CD14-positive monocyte (primary cell): ENCODE measurements around the gene HS6ST3. TPM values are rescaled to one million over a fixed set of nuclear protein-coding genes. Genes with fewer than 3 reads are reported as not detected.

Experiments used
- DNase-seq, 3 donors: peaks; one replicate each; pipeline ENCODE4 v3.0.0-alpha.2; 2011 to 2022
- H2AFZ ChIP-seq: 2 replicates; pipeline ENCODE4 v1.6.0; 2012; ENCODE audit warnings: mild to moderate bottlenecking, low read depth, low read length, inconsistent platforms; ENCODE audit not compliant: insufficient read depth, poor library complexity, severe bottlenecking
- H3K27ac ChIP-seq, 2 donors: 1 replicate in 1 of 2; 2 replicates in 1 of 2; pipeline ENCODE4 v1.5.1; 2012 to 2013; ENCODE audit warnings: low read length in 2 of 2, control low read depth in 1 of 2, inconsistent platforms in 1 of 2, low read depth in 1 of 2, mild to moderate bottlenecking in 1 of 2
- H3K27me3 ChIP-seq, 2 donors: one replicate each; pipeline versions ENCODE4 v1.6.0 to v1.6.1; 2011 to 2013; ENCODE audit warnings: low read length in 2 of 2; ENCODE audit not compliant: control insufficient read depth in 2 of 2, insufficient read depth in 2 of 2
- H3K36me3 ChIP-seq, 2 donors: replicated peaks in 1 of 2; 1 replicate in 1 of 2; 2 replicates in 1 of 2; pipeline versions ENCODE4 v1.5.1 to v1.6.1; 2012 to 2013; ENCODE audit warnings: low read length in 2 of 2, control low read depth in 1 of 2, inconsistent platforms in 1 of 2, mild to moderate bottlenecking in 1 of 2; ENCODE audit not compliant: insufficient read depth in 2 of 2, control insufficient read depth in 1 of 2
- H3K4me1 ChIP-seq, 2 donors: 1 replicate in 1 of 2; 2 replicates in 1 of 2; pipeline versions ENCODE4 v1.5.1 to v1.6.1; 2012 to 2013; ENCODE audit warnings: low read length in 2 of 2, control low read depth in 1 of 2, inconsistent platforms in 1 of 2, mild to moderate bottlenecking in 1 of 2, moderate library complexity in 1 of 2; ENCODE audit not compliant: insufficient read depth in 2 of 2, control insufficient read depth in 1 of 2
- H3K4me2 ChIP-seq: replicated peaks from 2 replicates; pipeline ENCODE3; 2012; ENCODE audit warnings: low read length, moderate library complexity, mild to moderate bottlenecking; ENCODE audit not compliant: poor library complexity, severe bottlenecking; ENCODE audit errors: extremely low read depth
- H3K4me3 ChIP-seq, 3 experiments: fragments of 200-600 bp in 1 of 3; sonication (generic) in 1 of 3; replicated peaks in 1 of 3; 1 replicate in 2 of 3; 2 replicates in 1 of 3; pipeline ENCODE4 v1.5.1; 2011 to 2013; ENCODE audit warnings: low read length in 3 of 3, mild to moderate bottlenecking in 3 of 3, control low read depth in 2 of 3, low read depth in 2 of 3, inconsistent platforms in 1 of 3, moderate library complexity in 1 of 3
- H3K79me2 ChIP-seq: 2 replicates; pipeline ENCODE4 v1.6.0; 2012; ENCODE audit warnings: mild to moderate bottlenecking, control low read depth, inconsistent platforms, low read length, moderate library complexity; ENCODE audit not compliant: insufficient read depth
- H3K9ac ChIP-seq: 2 replicates; pipeline ENCODE4 v1.6.0; 2017; ENCODE audit warnings: low read length, mild to moderate bottlenecking; ENCODE audit not compliant: insufficient read depth, poor library complexity, severe bottlenecking
- H3K9me3 ChIP-seq, 2 donors: replicated peaks in 1 of 2; 1 replicate in 1 of 2; 2 replicates in 1 of 2; pipeline versions ENCODE4 v1.5.1 to v1.6.1; 2012 to 2013; ENCODE audit warnings: low read length in 2 of 2, control low read depth in 1 of 2; ENCODE audit not compliant: control insufficient read depth in 1 of 2, insufficient read depth in 1 of 2
- H4K20me1 ChIP-seq: 2 replicates; pipeline ENCODE4 v1.6.0; 2012; ENCODE audit warnings: mild to moderate bottlenecking, low read length, control low read depth, moderate library complexity; ENCODE audit not compliant: insufficient read depth
- H3K27ac Mint-ChIP-seq, 7 donors: one replicate each; pipeline ENCODE4 v1.8.0; 2020; ENCODE audit warnings: mild to moderate bottlenecking in 7 of 7, mixed read lengths in 7 of 7, moderate library complexity in 6 of 7, inconsistent platforms in 2 of 7
- H3K27me3 Mint-ChIP-seq, 3 donors: one replicate each; pipeline ENCODE4 v1.8.0; 2021 to 2022; ENCODE audit warnings: low read depth in 3 of 3, mild to moderate bottlenecking in 3 of 3, mixed read lengths in 3 of 3, moderate library complexity in 3 of 3, inconsistent platforms in 1 of 3
- H3K36me3 Mint-ChIP-seq, 2 donors: one replicate each; pipeline ENCODE4 v1.8.0; 2020; ENCODE audit warnings: mixed read lengths in 2 of 2, inconsistent platforms in 1 of 2, mild to moderate bottlenecking in 1 of 2
- H3K4me1 Mint-ChIP-seq: one replicate; pipeline ENCODE4 v1.8.0; 2020; ENCODE audit warnings: mild to moderate bottlenecking, mixed read lengths
- H3K4me3 Mint-ChIP-seq, 2 donors: one replicate each; pipeline ENCODE4 v1.8.0; 2020; ENCODE audit warnings: mild to moderate bottlenecking in 2 of 2, mixed read lengths in 2 of 2, moderate library complexity in 1 of 2
- H3K9me3 Mint-ChIP-seq, 7 donors: one replicate each; pipeline ENCODE4 v1.8.0; 2020 to 2022; ENCODE audit warnings: mixed read lengths in 7 of 7, mild to moderate bottlenecking in 6 of 7, moderate library complexity in 6 of 7, inconsistent platforms in 2 of 7
- CTCF ChIP-seq: fragments of 200-600 bp; IDR thresholded peaks from one replicate; pipeline ENCODE4 v1.8.0; 2022; ENCODE audit warnings: antibody characterized with exemption, mild to moderate bottlenecking
- WGBS: methylation state at CpG from one replicate; pipeline ENCODE4 v1.1.5; 2013; ENCODE audit warnings: missing lambda C conversion rate; ENCODE audit not compliant: insufficient coverage; 5-methylcytosine and 5-hydroxymethylcytosine counted together
- intact Hi-C, 2 donors: fragments of 100-400 bp; cut with micrococcal nuclease; formaldehyde crosslinking; loops; one replicate each; pipeline versions ENCODE4 v1.15.0 to v1.15.1; 2023
- polyA plus RNA-seq, 3 donors: library from polyadenylated mRNA; depleted of rRNA in 1 of 3; unstranded in 2 of 3; stranded (reverse) in 1 of 3; fragments of 300-500 nt in 2 of 3; fragments of >200 nt in 1 of 3; fragmentation: Illumina TruSeq in 2 of 3; gene quantifications; 1 replicate in 2 of 3; 2 replicates in 1 of 3; pipeline ENCODE4 v1.2.3, GENCODE V29; 2012 to 2021

HS6ST3 gene
- polyA plus RNA-seq, 3 donors = not detected

DNA sequence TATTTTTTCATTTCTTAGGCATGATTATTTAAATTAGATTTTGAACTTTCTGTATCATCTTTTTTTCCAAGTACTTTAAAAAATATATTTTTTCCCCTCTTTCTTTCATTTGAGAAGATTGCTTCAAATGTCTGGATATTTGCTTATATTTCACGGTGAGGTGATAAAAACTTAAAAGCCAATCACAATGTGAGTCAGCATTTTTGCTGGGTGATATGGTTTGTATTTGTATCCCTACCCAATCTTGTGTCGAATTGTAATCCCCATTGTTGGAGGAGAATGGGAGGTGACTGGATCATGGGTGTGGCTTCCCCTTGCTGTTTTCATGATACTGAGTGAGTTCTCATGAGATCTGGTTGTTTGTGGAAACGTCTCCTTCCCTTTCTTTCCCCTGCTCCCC, 583.9 kb downstream of the HS6ST3 start:
- Histone ChIP-seq H3K4me2 (no peak overlapping the region), H2AFZ (no peak overlapping the region), H3K4me3 (no peak overlapping the region), H3K36me3 (no peaks in the 10 kb centered on the region), H3K27ac (no peak overlapping the region), H4K20me1 (no peaks in the 10 kb centered on the region), H3K79me2 (no peaks in the 10 kb centered on the region), H3K9me3 (peaks cover 9 to 14% of the 10 kb centered on the region in 2 donors), H3K9ac (no peak overlapping the region), H3K27me3 (no peaks in the 10 kb centered on the region), H3K4me1 (no peaks in the 10 kb centered on the region)
- TF ChIP-seq CTCF = no peak
- DNase-seq = no peak
- Mint-ChIP-seq H3K27me3 (peaks cover 0 to 2% (median 0%) of the 10 kb centered on the region in 3 donors), H3K9me3 (peaks cover 0 to 13% (median 8%) of the 10 kb centered on the region in 7 donors), H3K4me3 (no peak overlapping the region), H3K4me1 (no peaks in the 10 kb centered on the region), H3K36me3 (no peaks in the 10 kb centered on the region), H3K27ac (no peak overlapping the region)
- 100% methylated on average over 1 of the region's 3 CpGs for WGBS
- intact Hi-C loops = no loop called here

- no peaks in the 10 kb centered on the region for H3K4me1 ChIP-seq
- no peaks in the 10 kb centered on the region for H4K20me1 ChIP-seq
- no peaks in the 10 kb centered on the region for H3K4me1 Mint-ChIP-seq
- no peak overlapping the region for H3K27ac ChIP-seq
- H3K79me2 ChIP-seq = no peaks in the 10 kb centered on the region
- H3K27ac Mint-ChIP-seq = no peak overlapping the region
- H3K9me3 Mint-ChIP-seq = peaks cover 0 to 18% (median 11%) of the 10 kb centered on the region in 7 donors
- no peak overlapping the region for H3K9ac ChIP-seq
- intact Hi-C loops = no loop called here
- no peaks in the 10 kb centered on the region for H3K36me3 Mint-ChIP-seq
- no peak for TF ChIP-seq CTCF
- no peak overlapping the region for H2AFZ ChIP-seq
- no peak overlapping the region for H3K4me2 ChIP-seq
- H3K27me3 ChIP-seq = no peaks in the 10 kb centered on the region
- no peak overlapping the region for H3K4me3 Mint-ChIP-seq
- no peak for DNase-seq
- H3K27me3 Mint-ChIP-seq = peaks cover 0 to 2% (median 0%) of the 10 kb centered on the region in 3 donors
- H3K4me3 ChIP-seq = no peak overlapping the region
- no peaks in the 10 kb centered on the region for H3K36me3 ChIP-seq
- H3K9me3 ChIP-seq = peaks cover 16 to 26% of the 10 kb centered on the region in 2 donors
Measured at GRCh38 chr13:96677029-96677428, 587.1 kb downstream of the HS6ST3 start.
